SK-N-SH (cell line): ENCODE data around the gene CEP295NL. TPM values are rescaled to one million over a fixed set of nuclear protein-coding genes. Genes with fewer than 3 reads are reported as not detected.

Experiments
- CTCF ChIA-PET: fragments of 300-600, 350-600 bp; formaldehyde crosslinking; extraction: SDS; loops from one replicate; lab custom pipeline; 2021; lab: Yijun Ruan, JAX
- POLR2A ChIA-PET: fragments of 350-600 bp; sonication (Branson Sonifier 250); formaldehyde crosslinking; extraction: SDS; loops from one replicate; lab custom pipeline; 2020; ENCODE audit warnings: antibody characterized with exemption, inconsistent platforms; lab: Yijun Ruan, JAX
- DNase-seq: peaks from one replicate; pipeline ENCODE4 v3.0.0; 2012
- H2AFZ ChIP-seq: fragments of 200-600 bp; sonication (generic); 2 replicates; pipeline ENCODE4 v1.8.1; 2016; ENCODE audit warnings: antibody characterized with exemption, mild to moderate bottlenecking, low read depth
- H3F3A ChIP-seq: fragments of 200-600 bp; sonication (generic); replicated peaks from 2 replicates; pipeline ENCODE3; 2016; ENCODE audit warnings: antibody characterized with exemption, mild to moderate bottlenecking; ENCODE audit not compliant: insufficient read depth
- H3K27ac ChIP-seq, 2 experiments: fragments of 200-500 bp in 1 of 2; fragments of 200-600 bp in 1 of 2; sonication (Bioruptor generic) in 1 of 2; sonication (generic), shearing (Covaris generic) in 1 of 2; 2 replicates each; pipeline versions ENCODE4 v1.5.1 to v1.6.1; 2014 to 2016; ENCODE audit warnings: low read depth in 2 of 2, inconsistent platforms in 1 of 2, low read length in 1 of 2, mild to moderate bottlenecking in 1 of 2, mixed read lengths in 1 of 2
- H3K27me3 ChIP-seq: fragments of 200-600 bp; sonication (generic), shearing (Covaris generic); 2 replicates; pipeline ENCODE4 v1.6.1; 2016; ENCODE audit warnings: mixed run types; ENCODE audit not compliant: insufficient read depth
- H3K36me3 ChIP-seq, 2 experiments: fragments of 200-500 bp in 1 of 2; fragments of 200-600 bp in 1 of 2; sonication (Bioruptor generic) in 1 of 2; sonication (generic) in 1 of 2; replicated peaks in 1 of 2; 2 replicates each; pipeline versions ENCODE3 to v1.5.1; 2014 to 2016; ENCODE audit warnings: low read length in 1 of 2, mild to moderate bottlenecking in 1 of 2; ENCODE audit not compliant: insufficient read depth in 2 of 2, control insufficient read depth in 1 of 2
- H3K4me1 ChIP-seq, 2 experiments: fragments of 200-500 bp in 1 of 2; fragments of 200-600 bp in 1 of 2; sonication (Bioruptor generic) in 1 of 2; sonication (generic), shearing (Covaris generic) in 1 of 2; 2 replicates each; pipeline versions ENCODE4 v1.5.1 to v1.6.1; 2014 to 2016; ENCODE audit warnings: low read depth in 1 of 2, low read length in 1 of 2, mixed run types in 1 of 2; ENCODE audit not compliant: insufficient read depth in 2 of 2, control insufficient read depth in 1 of 2
- H3K4me2 ChIP-seq: fragments of 200-600 bp; sonication (generic), shearing (Covaris generic); 2 replicates; pipeline ENCODE4 v1.6.1; 2017; ENCODE audit warnings: mixed run types
- H3K4me3 ChIP-seq, 2 experiments: fragments of 200-500 bp in 1 of 2; fragments of 200-600 bp in 1 of 2; sonication (Bioruptor generic) in 1 of 2; sonication (generic), shearing (Covaris generic) in 1 of 2; 2 replicates each; pipeline versions ENCODE4 v1.5.1 to v1.8.1; 2014 to 2016; ENCODE audit warnings: low read depth in 2 of 2, inconsistent platforms in 1 of 2, low read length in 1 of 2, mild to moderate bottlenecking in 1 of 2, mixed read lengths in 1 of 2, moderate library complexity in 1 of 2
- H3K79me2 ChIP-seq: fragments of 200-600 bp; sonication (generic); 2 replicates; pipeline ENCODE4 v1.8.1; 2017; ENCODE audit warnings: mild to moderate bottlenecking; ENCODE audit not compliant: insufficient read depth
- H3K9ac ChIP-seq: fragments of 200-600 bp; sonication (generic); 2 replicates; pipeline ENCODE4 v1.6.1; 2017; ENCODE audit warnings: mixed run types
- H3K9me2 ChIP-seq: fragments of 200-600 bp; sonication (generic); 2 replicates; pipeline ENCODE4 v1.6.1; 2017; ENCODE audit warnings: mixed run types
- H3K9me3 ChIP-seq: fragments of 200-600 bp; sonication (generic); 2 replicates; pipeline ENCODE4 v1.6.1; 2017; ENCODE audit warnings: mixed run types, mild to moderate bottlenecking, moderate library complexity
- H4K20me1 ChIP-seq: fragments of 200-600 bp; sonication (generic); 2 replicates; pipeline ENCODE4 v1.6.1; 2017; ENCODE audit warnings: mild to moderate bottlenecking, mixed run types; ENCODE audit not compliant: insufficient read depth
- EP300 ChIP-seq, 2 experiments: IDR thresholded peaks; 2 replicates each; pipeline versions ENCODE4 v1.4.0 to v1.6.1; 2012; ENCODE audit warnings: borderline replicate concordance in 1 of 2, low read depth in 1 of 2, low read length in 1 of 2
- FOSL2 ChIP-seq: IDR thresholded peaks from 2 replicates; pipeline ENCODE4 v1.4.0; 2012; ENCODE audit warnings: low read depth, mild to moderate bottlenecking, moderate library complexity, borderline replicate concordance
- GATA2 ChIP-seq: sonication (generic); formaldehyde crosslinking; IDR thresholded peaks from 2 replicates; pipeline ENCODE4 v1.5.0; 2020; ENCODE audit warnings: mild to moderate bottlenecking, missing genetic modification reagents
- MEF2A ChIP-seq: IDR thresholded peaks from 2 replicates; pipeline ENCODE4 v1.4.0; 2012; ENCODE audit warnings: low read depth, borderline replicate concordance
- MXI1 ChIP-seq: IDR thresholded peaks from 2 replicates; pipeline ENCODE4 v1.6.1; 2012; ENCODE audit warnings: mild to moderate bottlenecking, low read depth, low read length, improper control_type of control experiment
- NFIC ChIP-seq: IDR thresholded peaks from 2 replicates; pipeline ENCODE4 v1.4.0; 2012; ENCODE audit warnings: borderline replicate concordance
- POLR2AphosphoS5 ChIP-seq: IDR thresholded peaks from 2 replicates; pipeline ENCODE4 v1.6.1; 2012; ENCODE audit warnings: low read depth, low read length
- RAD21 ChIP-seq: IDR thresholded peaks from 2 replicates; pipeline ENCODE4 v1.6.1; 2012; ENCODE audit warnings: mild to moderate bottlenecking, low read length
- RXRA ChIP-seq: IDR thresholded peaks from 2 replicates; pipeline ENCODE4 v1.4.0; 2012; ENCODE audit warnings: low read depth, mild to moderate bottlenecking, borderline replicate concordance
- SIN3A ChIP-seq: IDR thresholded peaks from 2 replicates; pipeline ENCODE4 v1.6.1; 2012; ENCODE audit warnings: low read depth, mild to moderate bottlenecking, low read length, moderate library complexity, borderline replicate concordance
- SMC3 ChIP-seq: IDR thresholded peaks from 2 replicates; pipeline ENCODE4 v1.6.1; 2012; ENCODE audit warnings: low read depth, low read length, improper control_type of control experiment
- TEAD4 ChIP-seq: IDR thresholded peaks from 2 replicates; pipeline ENCODE4 v1.4.0; 2012; ENCODE audit warnings: mild to moderate bottlenecking, borderline replicate concordance; ENCODE audit not compliant: insufficient read depth
- WGBS: methylation state at CpG from one replicate; pipeline ENCODE4 v1.1.6; 2017; ENCODE audit warnings: low lambda C conversion rate; 5-methylcytosine and 5-hydroxymethylcytosine counted together
- polyA plus RNA-seq, 3 experiments: library from polyadenylated mRNA; depleted of rRNA; stranded (reverse); fragments of >200 nt; gene quantifications; 2 replicates each; pipeline ENCODE4 v1.2.3, GENCODE V29; 2012
- TF ChIP-seq, protein P1 (sequence below): IDR thresholded peaks from 2 replicates; pipeline ENCODE4 v1.4.0; 2012; ENCODE audit warnings: low read depth
- TF ChIP-seq, protein P2 (sequence below): fragments of 150-350 bp; IDR thresholded peaks from 2 replicates; pipeline ENCODE4 v1.6.1; 2017; ENCODE audit warnings: antibody characterized with exemption, low read length, low read depth, borderline replicate concordance

CEP295NL gene
- polyA plus RNA-seq, 1 of the 3 experiments (the other 2 are of a cell fraction) = 0.35 TPM

DNA sequence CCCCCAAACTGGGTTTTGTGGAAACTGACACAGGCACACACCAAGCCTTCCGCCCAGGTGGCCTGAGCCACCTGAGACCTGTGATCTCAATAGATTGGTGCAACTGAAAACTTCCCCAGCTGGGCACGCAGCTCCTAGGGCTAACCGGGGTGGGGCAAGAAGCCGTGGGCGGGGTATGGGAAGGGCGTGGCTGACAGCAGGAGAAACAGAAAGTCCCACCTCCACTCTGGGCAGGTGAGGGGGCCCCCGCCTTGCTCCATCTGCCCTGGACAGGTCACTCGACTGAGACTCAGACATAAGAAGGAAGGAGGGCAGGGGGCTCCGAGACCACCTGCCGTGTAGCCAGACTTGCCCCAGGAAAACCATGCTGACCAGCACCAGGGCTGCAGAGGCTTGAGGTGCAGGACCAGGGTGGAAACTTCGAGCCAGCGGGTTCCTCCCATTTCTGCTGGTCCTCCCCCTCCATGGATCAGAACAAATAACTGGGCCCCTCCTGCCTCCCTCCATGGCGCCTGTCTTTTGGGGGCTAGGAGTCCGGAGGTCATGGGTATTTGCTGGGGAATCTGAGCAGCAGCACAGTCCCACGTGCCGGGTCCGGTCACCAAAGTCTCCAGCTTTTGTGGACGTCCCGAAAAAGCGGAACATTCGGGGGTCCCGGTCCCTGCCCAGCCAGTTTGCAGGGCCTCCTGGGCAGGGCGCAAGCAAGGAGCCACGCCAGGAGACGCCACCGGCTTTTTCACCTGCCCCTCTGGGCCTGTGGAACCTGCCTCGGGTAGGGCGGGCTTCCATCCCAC lies 20.9 kb upstream of the CEP295NL start:
- peaks cover 9% of the 10 kb centered on the region for H3F3A ChIP-seq
- TF ChIP-seq TEAD4 (0 out of 2 replicates have a peak, but pooled peaks have one; percentile 4), MXI1 (peak; percentile 51), GATA2 (CRISPR knock-in tag) (no peak)
- TF ChIP-seq, protein P1, sequence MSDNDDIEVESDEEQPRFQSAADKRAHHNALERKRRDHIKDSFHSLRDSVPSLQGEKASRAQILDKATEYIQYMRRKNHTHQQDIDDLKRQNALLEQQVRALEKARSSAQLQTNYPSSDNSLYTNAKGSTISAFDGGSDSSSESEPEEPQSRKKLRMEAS = peak; percentile 32; the same call in 1 of the 2 replicates
- peaks cover 8 to 12% of the 10 kb centered on the region in 2 experiments for H3K36me3 ChIP-seq
- POLR2A ChIA-PET = interaction anchor here (0.6 to 3.4 kb wide), 7 partner anchors 9 to 41 kb away, joined by 3 to 16 read pairs (median 3); no protein-coding TSS in a partner anchor
- peak overlapping the region; percentile 97 for H3K4me2 ChIP-seq
- peak; percentile 65 for DNase-seq
- peak overlapping the region; percentile 74 to 84 for H3K4me3 ChIP-seq
- no peaks in the 10 kb centered on the region for H3K9me2 ChIP-seq
- no peaks in the 10 kb centered on the region for H3K9me3 ChIP-seq
- H3K27ac ChIP-seq = peak overlapping the region; percentile 33 to 77; a peak in 3 of 4 replicates
- H3K4me1 ChIP-seq = peaks cover 18 to 57% of the 10 kb centered on the region in 2 experiments
- no peak overlapping the region for H2AFZ ChIP-seq
- H3K79me2 ChIP-seq = peaks cover 60% of the 10 kb centered on the region
- no peaks in the 10 kb centered on the region for H3K27me3 ChIP-seq
- CTCF ChIA-PET = interaction anchor here (0.6 to 2.1 kb wide), 6 partner anchors 11 to 119 kb away, joined by 3 to 11 read pairs (median 4); partner anchors contain the start of gene CEP295NL
- peak overlapping the region; percentile 70 for H3K9ac ChIP-seq
- peaks cover 54% of the 10 kb centered on the region for H4K20me1 ChIP-seq
- WGBS = 8% methylated on average over 27 of the region's 28 CpGs

DNA sequence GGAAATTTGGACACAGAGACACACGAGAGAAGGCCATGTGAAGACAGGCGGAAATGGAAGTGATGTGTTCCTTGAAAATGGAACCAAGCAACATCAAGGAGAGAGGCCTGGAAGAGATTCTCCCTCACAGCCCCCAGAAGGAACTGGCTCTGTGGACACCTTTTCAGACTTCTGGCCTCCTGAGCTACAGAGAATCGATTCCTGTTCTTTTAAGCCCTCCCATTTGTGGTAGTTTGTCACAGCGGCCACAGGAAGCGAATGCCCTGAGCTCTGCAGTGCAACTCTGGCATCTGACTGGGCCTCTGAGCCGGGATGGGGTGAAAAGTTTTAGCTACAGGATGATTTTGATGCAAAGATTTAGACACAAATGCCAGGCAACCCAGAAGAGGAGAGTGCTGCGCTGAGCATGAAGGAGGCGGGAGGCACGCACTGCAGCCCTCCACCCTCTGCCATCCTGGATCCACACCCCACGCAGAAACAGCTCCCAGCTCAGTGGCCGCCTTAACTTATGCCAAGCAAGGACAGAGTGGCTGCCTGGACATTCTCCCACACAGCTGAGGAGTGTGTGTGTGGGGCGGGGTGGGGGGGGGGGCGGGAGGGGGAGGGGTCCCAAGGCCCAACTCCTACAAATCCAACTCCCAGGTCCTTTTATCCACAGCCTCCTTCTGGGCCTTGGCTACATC lies 20.0 kb upstream of the CEP295NL start:
- Histone ChIP-seq H4K20me1 (peaks cover 63% of the 10 kb centered on the region), H3K79me2 (peaks cover 69% of the 10 kb centered on the region), H3K4me2 (peak overlapping the region; percentile 97), H3K9me3 (no peaks in the 10 kb centered on the region), H3K36me3 (peaks cover 8 to 12% of the 10 kb centered on the region in 2 experiments), H3F3A (peaks cover 9% of the 10 kb centered on the region), H3K9me2 (no peaks in the 10 kb centered on the region), H3K9ac (peak overlapping the region; percentile 70; the same call in 1 of the 2 replicates), H3K27me3 (no peaks in the 10 kb centered on the region), H2AFZ (no peak overlapping the region), H3K4me3 (peak overlapping the region; percentile 74 to 84; a peak in 3 of 4 replicates), H3K4me1 (peaks cover 18 to 59% of the 10 kb centered on the region in 2 experiments), H3K27ac (peak overlapping the region; percentile 1 to 77; a peak in 3 of 4 replicates)
- POLR2A ChIA-PET = interaction anchor here (0.6 to 1.3 kb wide), 6 partner anchors 8 to 35 kb away, joined by 3 to 4 read pairs (median 3); no protein-coding TSS in a partner anchor
- CTCF ChIA-PET = interaction anchor here (0.9 to 2.1 kb wide), 6 partner anchors 10 to 214 kb away, joined by 3 to 11 read pairs (median 4); partner anchors contain the start of gene CEP295NL
- WGBS = 86% methylated on average over 11 of the region's 13 CpGs
- DNase-seq = no peak
- TF ChIP-seq MEF2A = no peak
- TF ChIP-seq, protein P1 = no peak
- TF ChIP-seq EP300 (IDR thresholded peaks at IDR 0.05; ENCODE audit: borderline replicate concordance in 1 of 2, low read depth in 1 of 2, low read length in 1 of 2) = no peak
- no peak for TF ChIP-seq NFIC
- TF ChIP-seq RXRA = no peak
- no peak for TF ChIP-seq RAD21
- TF ChIP-seq, protein P2, sequence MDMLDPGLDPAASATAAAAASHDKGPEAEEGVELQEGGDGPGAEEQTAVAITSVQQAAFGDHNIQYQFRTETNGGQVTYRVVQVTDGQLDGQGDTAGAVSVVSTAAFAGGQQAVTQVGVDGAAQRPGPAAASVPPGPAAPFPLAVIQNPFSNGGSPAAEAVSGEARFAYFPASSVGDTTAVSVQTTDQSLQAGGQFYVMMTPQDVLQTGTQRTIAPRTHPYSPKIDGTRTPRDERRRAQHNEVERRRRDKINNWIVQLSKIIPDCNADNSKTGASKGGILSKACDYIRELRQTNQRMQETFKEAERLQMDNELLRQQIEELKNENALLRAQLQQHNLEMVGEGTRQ = no peak
- TF ChIP-seq POLR2AphosphoS5 = no peak
- TF ChIP-seq SIN3A = no peak
- no peak for TF ChIP-seq TEAD4
- TF ChIP-seq FOSL2 = no peak
- no peak for TF ChIP-seq SMC3
- no peak for TF ChIP-seq MXI1
